ENCODE data around the gene MAGI2.
"Not testable (repeated sequence)": the region's sequence is repeated elsewhere in the genome, so short reads cannot be mapped to it uniquely, and the experiment has no call there.

DNA sequence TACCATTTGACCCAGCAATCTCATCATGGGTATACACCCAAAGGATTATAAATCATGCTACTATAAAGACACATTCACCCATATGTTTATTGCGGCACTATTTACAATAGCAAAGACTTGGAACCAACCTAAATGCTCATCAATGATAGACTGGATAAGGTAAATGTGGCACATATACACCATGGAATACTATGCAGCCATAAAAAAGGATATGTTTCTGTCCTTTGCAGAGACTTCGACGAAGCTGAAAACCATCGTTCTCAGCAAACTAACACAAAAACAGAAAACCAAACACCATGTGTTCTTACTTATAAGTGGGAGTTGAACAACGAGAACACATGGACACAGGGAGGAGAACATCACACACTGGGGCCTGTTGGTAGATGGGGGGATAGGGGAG is 1131.2 kb downstream of the MAGI2 start:
- not testable (repeated sequence) for TF ChIP-seq CTCF (IDR thresholded peaks at IDR 0.05; ENCODE audit: low read depth, low read length, missing input control); GABPA (IDR thresholded peaks at IDR 0.05 in 1 of 2, conservative IDR thresholded peaks at IDR 0.05 in 1 of 2); HNF4G (IDR thresholded peaks at IDR 0.05); FOXA1 (IDR thresholded peaks at IDR 0.05)
- TF ChIP-seq, protein P1, sequence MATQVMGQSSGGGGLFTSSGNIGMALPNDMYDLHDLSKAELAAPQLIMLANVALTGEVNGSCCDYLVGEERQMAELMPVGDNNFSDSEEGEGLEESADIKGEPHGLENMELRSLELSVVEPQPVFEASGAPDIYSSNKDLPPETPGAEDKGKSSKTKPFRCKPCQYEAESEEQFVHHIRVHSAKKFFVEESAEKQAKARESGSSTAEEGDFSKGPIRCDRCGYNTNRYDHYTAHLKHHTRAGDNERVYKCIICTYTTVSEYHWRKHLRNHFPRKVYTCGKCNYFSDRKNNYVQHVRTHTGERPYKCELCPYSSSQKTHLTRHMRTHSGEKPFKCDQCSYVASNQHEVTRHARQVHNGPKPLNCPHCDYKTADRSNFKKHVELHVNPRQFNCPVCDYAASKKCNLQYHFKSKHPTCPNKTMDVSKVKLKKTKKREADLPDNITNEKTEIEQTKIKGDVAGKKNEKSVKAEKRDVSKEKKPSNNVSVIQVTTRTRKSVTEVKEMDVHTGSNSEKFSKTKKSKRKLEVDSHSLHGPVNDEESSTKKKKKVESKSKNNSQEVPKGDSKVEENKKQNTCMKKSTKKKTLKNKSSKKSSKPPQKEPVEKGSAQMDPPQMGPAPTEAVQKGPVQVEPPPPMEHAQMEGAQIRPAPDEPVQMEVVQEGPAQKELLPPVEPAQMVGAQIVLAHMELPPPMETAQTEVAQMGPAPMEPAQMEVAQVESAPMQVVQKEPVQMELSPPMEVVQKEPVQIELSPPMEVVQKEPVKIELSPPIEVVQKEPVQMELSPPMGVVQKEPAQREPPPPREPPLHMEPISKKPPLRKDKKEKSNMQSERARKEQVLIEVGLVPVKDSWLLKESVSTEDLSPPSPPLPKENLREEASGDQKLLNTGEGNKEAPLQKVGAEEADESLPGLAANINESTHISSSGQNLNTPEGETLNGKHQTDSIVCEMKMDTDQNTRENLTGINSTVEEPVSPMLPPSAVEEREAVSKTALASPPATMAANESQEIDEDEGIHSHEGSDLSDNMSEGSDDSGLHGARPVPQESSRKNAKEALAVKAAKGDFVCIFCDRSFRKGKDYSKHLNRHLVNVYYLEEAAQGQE (IDR thresholded peaks at IDR 0.05), result not testable (repeated sequence)

Measured in liver (tissue), 3 donors.